ENCODE data around the gene PEAK1.

Gene PEAK1

GRCh38 chr15:77266708-77267386 is 153.1 kb downstream of the PEAK1 start:
- DNase-seq (ENCODE audit: low spot score) = no peak
- TF ChIP-seq CTCF (IDR thresholded peaks at IDR 0.05) = no peak
- H3K27ac ChIP-seq = no peak overlapping the region
- H3K4me3 ChIP-seq = no peak overlapping the region

- H3K4me3 ChIP-seq = no peak overlapping the region
- TF ChIP-seq CTCF (IDR thresholded peaks at IDR 0.05) = no peak
- no peak for DNase-seq (ENCODE audit: low spot score)
- no peak overlapping the region for H3K27ac ChIP-seq
These were observed 164.5 kb downstream of the PEAK1 start for GRCh38 chr15:77255385-77255784.

- TF ChIP-seq CTCF (IDR thresholded peaks at IDR 0.05) = no peak
- Histone ChIP-seq H3K4me3 (no peak overlapping the region), H3K27ac (no peak overlapping the region)
- DNase-seq (ENCODE audit: low spot score) = no peak
These were observed 168.2 kb downstream of the PEAK1 start for GRCh38 chr15:77251662-77252061.

GRCh38 chr15:77247116-77247515 is 172.8 kb downstream of the PEAK1 start:
- no peak overlapping the region for H3K4me3 ChIP-seq

GRCh38 chr15:77243716-77244401 is 176.0 kb downstream of the PEAK1 start:
- no peak for TF ChIP-seq CTCF (IDR thresholded peaks at IDR 0.05)
- no peak overlapping the region for H3K4me3 ChIP-seq
- H3K27ac ChIP-seq = no peak overlapping the region
- DNase-seq (ENCODE audit: low spot score) = no peak

More at GRCh38 chr15:77247116-77247515, 172.8 kb downstream of the PEAK1 start:
- no peak for DNase-seq (ENCODE audit: low spot score)
- no peak for TF ChIP-seq CTCF (IDR thresholded peaks at IDR 0.05)
- H3K27ac ChIP-seq = no peak overlapping the region

- no peak for TF ChIP-seq CTCF (IDR thresholded peaks at IDR 0.05)
- Histone ChIP-seq H3K27ac (no peak overlapping the region), H3K4me3 (no peak overlapping the region)
- no peak for DNase-seq (ENCODE audit: low spot score)
These were observed 176.8 kb downstream of the PEAK1 start for GRCh38 chr15:77243135-77243534.

Data from coronary artery (tissue), 2 donors.